KMS-11 (cell line): ENCODE results near the gene IFFO2.

Experiments
- H2AFZ ChIP-seq: fragments of 200-600 bp; sonication (generic); 2 replicates; pipeline ENCODE4 v1.6.1; 2016; ENCODE audit warnings: antibody characterized with exemption, mixed run types, low read depth
- H3K27ac ChIP-seq: fragments of 200-600 bp; sonication (generic); 2 replicates; pipeline ENCODE4 v1.6.1; 2016; ENCODE audit warnings: mild to moderate bottlenecking, mixed run types
- H3K27me3 ChIP-seq: fragments of 200-600 bp; sonication (generic); 2 replicates; pipeline ENCODE4 v1.6.1; 2017; ENCODE audit warnings: mild to moderate bottlenecking, low read depth, mixed run types, moderate library complexity; ENCODE audit not compliant: insufficient read depth
- H3K36me3 ChIP-seq: fragments of 200-600 bp; sonication (generic); 2 replicates; pipeline ENCODE4 v1.6.1; 2017; ENCODE audit warnings: mild to moderate bottlenecking, mixed run types; ENCODE audit not compliant: insufficient read depth
- H3K4me1 ChIP-seq: fragments of 200-600 bp; sonication (generic); 2 replicates; pipeline ENCODE4 v1.6.1; 2016; ENCODE audit warnings: mild to moderate bottlenecking, low read depth, mixed run types; ENCODE audit not compliant: poor library complexity, severe bottlenecking
- H3K4me2 ChIP-seq: fragments of 200-600 bp; sonication (generic); 2 replicates; pipeline ENCODE4 v1.7.0; 2016; ENCODE audit warnings: mild to moderate bottlenecking, mixed run types
- H3K4me3 ChIP-seq: fragments of 200-600 bp; sonication (generic); IDR thresholded peaks from 2 replicates; pipeline ENCODE4 v1.6.1; 2017; ENCODE audit warnings: low read depth, low read length, mixed read lengths; ENCODE audit not compliant: insufficient read depth
- H3K79me2 ChIP-seq: fragments of 200-600 bp; sonication (generic); 2 replicates; pipeline ENCODE4 v1.6.1; 2016; ENCODE audit warnings: low read depth, mixed run types; ENCODE audit not compliant: insufficient read depth
- H3K9ac ChIP-seq: fragments of 200-600 bp; sonication (generic); 2 replicates; pipeline ENCODE4 v1.6.1; 2016; ENCODE audit warnings: mild to moderate bottlenecking, mixed run types
- H4K20me1 ChIP-seq: fragments of 200-600 bp; sonication (generic); 2 replicates; pipeline ENCODE4 v1.6.1; 2016; ENCODE audit warnings: mild to moderate bottlenecking, mixed run types; ENCODE audit not compliant: insufficient read depth
- CTCF ChIP-seq: fragments of 200-600 bp; sonication (generic); conservative IDR thresholded peaks from 2 replicates; pipeline ENCODE4 v1.6.1; 2017; ENCODE audit warnings: low read depth, mild to moderate bottlenecking, antibody characterized with exemption, low read length, moderate library complexity, mixed read lengths

Gene IFFO2

GRCh38 chr1:18947570-18947969, 8.9 kb downstream of the IFFO2 start:
- TF ChIP-seq CTCF = no peak
- H3K27ac ChIP-seq = no peak overlapping the region
- H3K79me2 ChIP-seq = no peaks in the 10 kb centered on the region
- H3K4me3 ChIP-seq = no peak overlapping the region
- no peaks in the 10 kb centered on the region for H3K36me3 ChIP-seq
- H2AFZ ChIP-seq = no peak overlapping the region
- no peak overlapping the region for H3K4me2 ChIP-seq
- H3K27me3 ChIP-seq = peaks cover 31% of the 10 kb centered on the region; the same call in 1 of the 2 replicates
- no peak overlapping the region for H3K9ac ChIP-seq
- H4K20me1 ChIP-seq = no peaks in the 10 kb centered on the region
- peaks cover 15% of the 10 kb centered on the region for H3K4me1 ChIP-seq

GRCh38 chr1:18946550-18947381, 9.7 kb downstream of the IFFO2 start:
- H3K36me3 ChIP-seq = no peaks in the 10 kb centered on the region
- H3K4me3 ChIP-seq = no peak overlapping the region
- no peak overlapping the region for H3K27ac ChIP-seq
- no peak overlapping the region for H3K9ac ChIP-seq
- no peaks in the 10 kb centered on the region for H4K20me1 ChIP-seq
- peaks cover 29% of the 10 kb centered on the region for H3K27me3 ChIP-seq
- no peak overlapping the region for H3K4me2 ChIP-seq
- H3K4me1 ChIP-seq = peaks cover 8% of the 10 kb centered on the region
- H3K79me2 ChIP-seq = no peaks in the 10 kb centered on the region
- H2AFZ ChIP-seq = no peak overlapping the region
- no peak for TF ChIP-seq CTCF

GRCh38 chr1:18945401-18945849, 11.1 kb downstream of the IFFO2 start:
- peaks cover 25% of the 10 kb centered on the region for H3K27me3 ChIP-seq
- H3K4me3 ChIP-seq = no peak overlapping the region
- no peaks in the 10 kb centered on the region for H3K36me3 ChIP-seq
- H3K9ac ChIP-seq = no peak overlapping the region
- H3K4me2 ChIP-seq = no peak overlapping the region
- TF ChIP-seq CTCF = no peak
- no peaks in the 10 kb centered on the region for H3K79me2 ChIP-seq
- H2AFZ ChIP-seq = no peak overlapping the region
- no peaks in the 10 kb centered on the region for H3K4me1 ChIP-seq
- H4K20me1 ChIP-seq = no peaks in the 10 kb centered on the region
- H3K27ac ChIP-seq = no peak overlapping the region

GRCh38 chr1:18944810-18945209, 11.7 kb downstream of the IFFO2 start:
- H3K9ac ChIP-seq = no peak overlapping the region
- peaks cover 20% of the 10 kb centered on the region for H3K27me3 ChIP-seq
- no peaks in the 10 kb centered on the region for H3K4me1 ChIP-seq
- H4K20me1 ChIP-seq = no peaks in the 10 kb centered on the region
- no peaks in the 10 kb centered on the region for H3K36me3 ChIP-seq
- no peak overlapping the region for H3K27ac ChIP-seq
- no peak for TF ChIP-seq CTCF
- no peak overlapping the region for H2AFZ ChIP-seq
- H3K4me3 ChIP-seq = no peak overlapping the region
- H3K4me2 ChIP-seq = no peak overlapping the region
- H3K79me2 ChIP-seq = no peaks in the 10 kb centered on the region
